PC-9 (cell line): ENCODE results near the gene C2CD3. TPM values are rescaled to one million over a fixed set of nuclear protein-coding genes. Genes with fewer than 3 reads are reported as not detected.

Experiments
- BruUV-seq: library from RNA; stranded (reverse); fragments of 400-500 nt; replicated peaks from 2 replicates; lab custom pipeline; 2021; lab: Mats Ljungman, UMichigan
- CTCF ChIA-PET: fragments of 300-600 bp; sonication (Branson Sonifier 250); formaldehyde crosslinking; loops from one replicate; lab custom pipeline; 2022; ENCODE audit warnings: antibody characterized with exemption; lab: Charles Lee
- POLR2A ChIA-PET: fragments of 300-600 bp; sonication (Branson Sonifier 250); formaldehyde crosslinking; loops from one replicate; lab custom pipeline; 2022; ENCODE audit warnings: antibody characterized with exemption; ENCODE audit not compliant: unreplicated experiment; lab: Charles Lee
- DNase-seq, 2 experiments: peaks; one replicate each; pipeline versions ENCODE4 v3.0.0 to v3.0.0-alpha.2; 2015 to 2022; ENCODE audit warnings: mixed read lengths in 1 of 2
- H2AFZ ChIP-seq: fragments of 200-600 bp; sonication (generic); 2 replicates; pipeline ENCODE4 v1.8.1; 2017; ENCODE audit warnings: antibody characterized with exemption
- H3F3A ChIP-seq: fragments of 200-600 bp; sonication (generic); 2 replicates; pipeline ENCODE4 v1.8.1; 2017; ENCODE audit warnings: antibody characterized with exemption, mild to moderate bottlenecking, low read depth; ENCODE audit not compliant: insufficient read depth
- H3K27ac ChIP-seq: fragments of 200-600 bp; sonication (generic); 2 replicates; pipeline ENCODE4 v1.6.1; 2016; ENCODE audit warnings: mixed run types
- H3K27me3 ChIP-seq: fragments of 200-600 bp; sonication (generic); 2 replicates; pipeline ENCODE4 v1.6.1; 2016; ENCODE audit warnings: low read depth, mixed run types; ENCODE audit not compliant: insufficient read depth
- H3K36me3 ChIP-seq: fragments of 200-600 bp; sonication (generic); 2 replicates; pipeline ENCODE4 v1.6.1; 2016; ENCODE audit warnings: low read depth, mixed run types
- H3K4me1 ChIP-seq: fragments of 200-600 bp; sonication (generic); replicated peaks from 2 replicates; pipeline ENCODE4 v1.6.1; 2016; ENCODE audit warnings: mixed run types; ENCODE audit not compliant: insufficient read depth
- H3K4me2 ChIP-seq: fragments of 200-600 bp; sonication (generic); 2 replicates; pipeline ENCODE4 v1.6.1; 2017; ENCODE audit warnings: mixed run types
- H3K4me3 ChIP-seq: fragments of 200-600 bp; sonication (generic); 2 replicates; pipeline ENCODE4 v1.6.1; 2016; ENCODE audit warnings: mixed run types
- H3K79me2 ChIP-seq: fragments of 200-600 bp; sonication (generic); 2 replicates; pipeline ENCODE4 v1.6.1; 2017; ENCODE audit warnings: low read depth, mixed run types
- H3K9me2 ChIP-seq: fragments of 200-600 bp; sonication (generic); 2 replicates; pipeline ENCODE4 v1.8.1; 2017; ENCODE audit warnings: mild to moderate bottlenecking; ENCODE audit not compliant: insufficient read depth
- H3K9me3 ChIP-seq: fragments of 200-600 bp; sonication (generic); 2 replicates; pipeline ENCODE4 v1.8.1; 2016; ENCODE audit warnings: low read depth; ENCODE audit not compliant: insufficient read depth
- H4K20me1 ChIP-seq: fragments of 200-600 bp; sonication (generic); 2 replicates; pipeline ENCODE4 v1.8.1; 2017; ENCODE audit not compliant: insufficient read depth
- CTCF ChIP-seq: fragments of 200-600 bp; sonication (generic); conservative IDR thresholded peaks from 2 replicates; pipeline ENCODE4 v1.6.1; 2017; ENCODE audit warnings: mixed run types, antibody characterized with exemption, mild to moderate bottlenecking, moderate library complexity
- EZH2 ChIP-seq: fragments of 200-600 bp; sonication (generic); IDR thresholded peaks from 2 replicates; pipeline ENCODE4 v1.8.0; 2017; ENCODE audit warnings: antibody characterized with exemption, low read depth
- intact Hi-C: fragments of 100-400 bp; cut with micrococcal nuclease; formaldehyde crosslinking; loops from one replicate; pipeline ENCODE4 v1.10.0; 2022; ENCODE audit not compliant: unreplicated experiment
- total RNA-seq: library from RNA; stranded (reverse); gene quantifications from 2 replicates; pipeline ENCODE4 v1.2.3, GENCODE V29; 2021

The C2CD3 gene
- total RNA-seq, 1 experiment from 2014 or later: 50.0 TPM

GRCh38 chr11:73999581-74000306 lies 171.1 kb downstream of the C2CD3 start:
- H3K27me3 ChIP-seq: no peaks in the 10 kb centered on the region
- no peaks in the 10 kb centered on the region for H4K20me1 ChIP-seq
- no peak overlapping the region for H3K27ac ChIP-seq
- no peaks in the 10 kb centered on the region for H3K79me2 ChIP-seq
- intact Hi-C loops: no loop called here
- ChIA-PET POLR2A (no interaction called here), CTCF (no interaction called here)
- H3K9me2 ChIP-seq: no peaks in the 10 kb centered on the region
- H2AFZ ChIP-seq: no peak overlapping the region
- BruUV-seq: no TSS peak
- DNase-seq: peak in 1 of 2 experiments; percentile 24
- no peak overlapping the region for H3K4me3 ChIP-seq
- H3K9me3 ChIP-seq: no peaks in the 10 kb centered on the region
- H3K36me3 ChIP-seq: no peaks in the 10 kb centered on the region
- H3K4me2 ChIP-seq: no peak overlapping the region
- TF ChIP-seq CTCF: no peak
- no peak for TF ChIP-seq EZH2
- H3K4me1 ChIP-seq: 0 out of 2 replicates have a peak, but pooled peaks cover 4% of the 10 kb centered on the region
- no peaks in the 10 kb centered on the region for H3F3A ChIP-seq

GRCh38 chr11:73998846-73999575 lies 171.8 kb downstream of the C2CD3 start:
- Histone ChIP-seq H3K79me2 (no peaks in the 10 kb centered on the region), H3K4me3 (no peak overlapping the region), H3K27ac (no peak overlapping the region), H3K9me3 (no peaks in the 10 kb centered on the region), H4K20me1 (no peaks in the 10 kb centered on the region), H3K4me1 (0 out of 2 replicates have a peak, but pooled peaks cover 6% of the 10 kb centered on the region), H3K9me2 (no peaks in the 10 kb centered on the region), H2AFZ (no peak overlapping the region), H3K27me3 (no peaks in the 10 kb centered on the region), H3K36me3 (no peaks in the 10 kb centered on the region), H3F3A (no peaks in the 10 kb centered on the region), H3K4me2 (no peak overlapping the region)
- ChIA-PET CTCF (no interaction called here), POLR2A (no interaction called here)
- no TSS peak for BruUV-seq
- intact Hi-C loops: no loop called here
- peak in 1 of 2 experiments; percentile 18 for DNase-seq
- no peak for TF ChIP-seq CTCF
- TF ChIP-seq EZH2: no peak

- TF ChIP-seq CTCF (no peak), EZH2 (no peak)
- no peaks in the 10 kb centered on the region for H4K20me1 ChIP-seq
- ChIA-PET CTCF (no interaction called here), POLR2A (no interaction called here)
- no peak overlapping the region for H3K4me2 ChIP-seq
- no peaks in the 10 kb centered on the region for H3K9me3 ChIP-seq
- no peaks in the 10 kb centered on the region for H3F3A ChIP-seq
- no peaks in the 10 kb centered on the region for H3K79me2 ChIP-seq
- no peaks in the 10 kb centered on the region for H3K9me2 ChIP-seq
- no peak overlapping the region for H3K4me3 ChIP-seq
- no peaks in the 10 kb centered on the region for H3K36me3 ChIP-seq
- no peak overlapping the region for H3K27ac ChIP-seq
- BruUV-seq: no TSS peak
- intact Hi-C loops: no loop called here
- H3K4me1 ChIP-seq: 0 out of 2 replicates have a peak, but pooled peaks cover 6% of the 10 kb centered on the region
- H3K27me3 ChIP-seq: no peaks in the 10 kb centered on the region
- no peak overlapping the region for H2AFZ ChIP-seq
- DNase-seq: no peak
These were observed 173.6 kb downstream of the C2CD3 start for GRCh38 chr11:73997120-73997770.
